HepG2 (cell line): ENCODE results near the gene CCM2. TPM values are rescaled to one million over a fixed set of nuclear protein-coding genes. Genes with fewer than 3 reads are reported as not detected.

Source experiments
- FOXK2 ChIP-seq: fragments of 450-650 bp; IDR thresholded peaks from 2 replicates; pipeline ENCODE4 v1.6.1; 2016
- GTF2F1 ChIP-seq: fragments of 150-350 bp; IDR thresholded peaks from 2 replicates; pipeline ENCODE4 v1.6.1; 2014; ENCODE audit warnings: low read length
- HOXA3 ChIP-seq: sonication (generic); formaldehyde crosslinking; IDR thresholded peaks from 2 replicates; pipeline ENCODE4 v1.5.0; 2020; ENCODE audit warnings: missing genetic modification reagents
- KLF16 ChIP-seq, 2 experiments: sonication (generic) in 1 of 2; formaldehyde crosslinking in 1 of 2; IDR thresholded peaks; 2 replicates each; pipeline versions ENCODE4 v1.6.1 to v1.8.0; 2016 to 2023; ENCODE audit warnings: missing genetic modification reagents in 2 of 2, missing compliant biosample characterization in 1 of 2
- MIXL1 ChIP-seq: IDR thresholded peaks from 2 replicates; pipeline ENCODE4 v1.6.1; 2016
- PAF1 ChIP-seq: IDR thresholded peaks from 2 replicates; pipeline ENCODE4 v1.6.1; 2016; ENCODE audit warnings: missing genetic modification reagents, missing compliant biosample characterization
- PPARG ChIP-seq: conservative IDR thresholded peaks from 2 replicates; pipeline ENCODE4 v1.6.1; 2016; ENCODE audit warnings: missing biosample characterization, missing genetic modification reagents
- SAP130 ChIP-seq: IDR thresholded peaks from 2 replicates; pipeline ENCODE4 v1.6.1; 2016; ENCODE audit warnings: low read depth
- SETDB1 ChIP-seq: sonication (generic); formaldehyde crosslinking; IDR thresholded peaks from 2 replicates; pipeline ENCODE4 v1.5.1; 2020; ENCODE audit warnings: missing genetic modification reagents, mild to moderate bottlenecking, borderline replicate concordance
- SNAPC2 ChIP-seq: sonication (generic); formaldehyde crosslinking; IDR thresholded peaks from 2 replicates; pipeline ENCODE4 v1.8.1; 2022; ENCODE audit warnings: mild to moderate bottlenecking, missing genetic modification reagents
- SOX6 ChIP-seq, 2 experiments: fragments of 450-650 bp in 1 of 2; sonication (generic) in 1 of 2; formaldehyde crosslinking in 1 of 2; IDR thresholded peaks; 2 replicates each; pipeline versions ENCODE4 v1.4.0 to v1.6.1; 2017 to 2020; ENCODE audit warnings: antibody characterized with exemption in 1 of 2, mild to moderate bottlenecking in 1 of 2, missing genetic modification reagents in 1 of 2
- SPEN ChIP-seq: sonication (generic); formaldehyde crosslinking; IDR thresholded peaks from 2 replicates; pipeline ENCODE4 v1.5.1; 2020; ENCODE audit warnings: low read depth, mild to moderate bottlenecking, missing genetic modification reagents
- SRSF1 ChIP-seq: fragments of 200-400 bp; formaldehyde crosslinking; optimal IDR thresholded peaks from 2 replicates; pipeline ENCODE3; 2017; ENCODE audit warnings: mild to moderate bottlenecking, low read depth, low read length, moderate library complexity
- ZBTB7A ChIP-seq: sonication (generic); formaldehyde crosslinking; IDR thresholded peaks from 2 replicates; pipeline ENCODE4 v1.8.0; 2022; ENCODE audit warnings: mild to moderate bottlenecking, missing genetic modification reagents
- ZNF230 ChIP-seq: sonication (generic); formaldehyde crosslinking; IDR thresholded peaks from 2 replicates; pipeline ENCODE4 v1.4.0; 2020; ENCODE audit warnings: mild to moderate bottlenecking, missing genetic modification reagents
- ZNF777 ChIP-seq: sonication (generic); formaldehyde crosslinking; IDR thresholded peaks from 2 replicates; pipeline ENCODE4 v1.4.0; 2020; ENCODE audit warnings: missing genetic modification reagents
- polyA plus RNA-seq, 8 experiments: library from polyadenylated mRNA; depleted of rRNA in 3 of 8; stranded (reverse) in 7 of 8; unstranded in 1 of 8; fragments of >200 nt; fragmentation: Illumina TruSeq in 4 of 8; extraction: Trizol in 4 of 8; gene quantifications; 2 replicates each; pipeline versions ENCODE4 v1.2.1 to v1.2.3, GENCODE V29; 2011 to 2016; ENCODE audit warnings: low read depth in 4 of 8, missing spikeins in 1 of 8, mixed read lengths in 1 of 8; ENCODE audit not compliant: insufficient read depth in 1 of 8
- total RNA-seq, 5 experiments: library from RNA; depleted of rRNA; stranded (reverse); fragments of >200 nt; fragmentation: Illumina TruSeq; extraction: Trizol; gene quantifications; 2 replicates each; pipeline ENCODE4 v1.2.3, GENCODE V29; 2016; ENCODE audit warnings: low read depth in 1 of 5
- TF ChIP-seq, protein P1 (sequence below): sonication (generic); formaldehyde crosslinking; IDR thresholded peaks from 2 replicates; pipeline ENCODE4 v1.5.0; 2020; ENCODE audit warnings: mild to moderate bottlenecking, missing genetic modification reagents
- TF ChIP-seq, protein P2 (sequence below): IDR thresholded peaks from 2 replicates; pipeline ENCODE4 v1.6.1; 2012; ENCODE audit warnings: low read depth, low read length, improper control_type of control experiment
- TF ChIP-seq, protein P3 (sequence below): sonication (generic); formaldehyde crosslinking; IDR thresholded peaks from 2 replicates; pipeline ENCODE4 v1.4.0; 2020; ENCODE audit warnings: mild to moderate bottlenecking, missing genetic modification reagents
- TF ChIP-seq, protein P4 (sequence below): sonication (generic); formaldehyde crosslinking; conservative IDR thresholded peaks from 2 replicates; pipeline ENCODE4 v1.4.0; 2020; ENCODE audit warnings: mild to moderate bottlenecking, missing genetic modification reagents, moderate library complexity
- TF ChIP-seq, protein P5 (sequence below): sonication (generic); formaldehyde crosslinking; IDR thresholded peaks from 2 replicates; pipeline ENCODE4 v1.5.0; 2020; ENCODE audit warnings: mild to moderate bottlenecking, missing genetic modification reagents, borderline replicate concordance

Gene CCM2
- total and polyA plus RNA-seq, 2 of the 13 experiments (the other 11 are each of a cell fraction or from before 2014, with no cell fraction given) = 13.7 to 15.8 TPM

DNA sequence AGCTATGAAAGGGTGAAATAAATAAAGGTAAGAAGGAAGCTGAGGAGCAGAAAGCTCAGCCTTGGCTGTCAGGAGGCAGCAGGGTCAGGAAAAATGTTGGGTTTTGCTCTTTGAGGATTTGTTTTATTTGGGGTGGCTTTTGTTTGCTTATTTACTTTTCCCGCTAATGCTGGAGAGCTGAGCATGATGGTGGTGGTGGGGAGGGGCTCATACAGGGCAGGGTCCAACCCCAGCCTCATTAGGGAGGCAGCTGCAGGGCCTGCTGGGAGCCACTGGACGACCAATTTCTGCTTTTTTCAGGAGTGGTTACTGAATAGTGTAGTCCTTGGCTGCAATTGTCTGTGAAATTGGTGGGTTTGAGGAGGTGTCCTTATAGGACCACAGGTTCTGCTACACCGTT is 36.3 kb downstream of the CCM2 start (continued):
- TF ChIP-seq, protein P1, sequence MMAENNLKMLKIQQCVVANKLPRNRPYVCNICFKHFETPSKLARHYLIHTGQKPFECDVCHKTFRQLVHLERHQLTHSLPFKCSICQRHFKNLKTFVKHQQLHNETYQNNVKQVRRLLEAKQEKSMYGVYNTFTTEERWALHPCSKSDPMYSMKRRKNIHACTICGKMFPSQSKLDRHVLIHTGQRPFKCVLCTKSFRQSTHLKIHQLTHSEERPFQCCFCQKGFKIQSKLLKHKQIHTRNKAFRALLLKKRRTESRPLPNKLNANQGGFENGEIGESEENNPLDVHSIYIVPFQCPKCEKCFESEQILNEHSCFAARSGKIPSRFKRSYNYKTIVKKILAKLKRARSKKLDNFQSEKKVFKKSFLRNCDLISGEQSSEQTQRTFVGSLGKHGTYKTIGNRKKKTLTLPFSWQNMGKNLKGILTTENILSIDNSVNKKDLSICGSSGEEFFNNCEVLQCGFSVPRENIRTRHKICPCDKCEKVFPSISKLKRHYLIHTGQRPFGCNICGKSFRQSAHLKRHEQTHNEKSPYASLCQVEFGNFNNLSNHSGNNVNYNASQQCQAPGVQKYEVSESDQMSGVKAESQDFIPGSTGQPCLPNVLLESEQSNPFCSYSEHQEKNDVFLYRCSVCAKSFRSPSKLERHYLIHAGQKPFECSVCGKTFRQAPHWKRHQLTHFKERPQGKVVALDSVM (CRISPR knock-in tag) = peak; percentile 69
- no peak for TF ChIP-seq SETDB1 (CRISPR knock-in tag)
- TF ChIP-seq, protein P2, sequence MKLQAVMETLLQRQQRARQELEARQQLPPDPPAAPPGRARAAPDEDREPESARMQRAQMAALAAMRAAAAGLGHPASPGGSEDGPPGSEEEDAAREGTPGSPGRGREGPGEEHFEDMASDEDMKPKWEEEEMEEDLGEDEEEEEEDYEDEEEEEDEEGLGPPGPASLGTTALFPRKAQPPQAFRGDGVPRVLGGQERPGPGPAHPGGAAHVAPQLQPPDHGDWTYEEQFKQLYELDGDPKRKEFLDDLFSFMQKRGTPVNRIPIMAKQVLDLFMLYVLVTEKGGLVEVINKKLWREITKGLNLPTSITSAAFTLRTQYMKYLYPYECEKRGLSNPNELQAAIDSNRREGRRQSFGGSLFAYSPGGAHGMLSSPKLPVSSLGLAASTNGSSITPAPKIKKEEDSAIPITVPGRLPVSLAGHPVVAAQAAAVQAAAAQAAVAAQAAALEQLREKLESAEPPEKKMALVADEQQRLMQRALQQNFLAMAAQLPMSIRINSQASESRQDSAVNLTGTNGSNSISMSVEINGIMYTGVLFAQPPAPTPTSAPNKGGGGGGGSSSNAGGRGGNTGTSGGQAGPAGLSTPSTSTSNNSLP = 0 out of 2 replicates have a peak, but pooled peaks have one; percentile 3
- TF ChIP-seq HOXA3 = peak; percentile 58
- TF ChIP-seq, protein P3, sequence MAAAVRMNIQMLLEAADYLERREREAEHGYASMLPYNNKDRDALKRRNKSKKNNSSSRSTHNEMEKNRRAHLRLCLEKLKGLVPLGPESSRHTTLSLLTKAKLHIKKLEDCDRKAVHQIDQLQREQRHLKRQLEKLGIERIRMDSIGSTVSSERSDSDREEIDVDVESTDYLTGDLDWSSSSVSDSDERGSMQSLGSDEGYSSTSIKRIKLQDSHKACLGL (CRISPR knock-in tag) = no peak
- TF ChIP-seq PPARG (CRISPR knock-in tag) = no peak
- TF ChIP-seq, protein P4, sequence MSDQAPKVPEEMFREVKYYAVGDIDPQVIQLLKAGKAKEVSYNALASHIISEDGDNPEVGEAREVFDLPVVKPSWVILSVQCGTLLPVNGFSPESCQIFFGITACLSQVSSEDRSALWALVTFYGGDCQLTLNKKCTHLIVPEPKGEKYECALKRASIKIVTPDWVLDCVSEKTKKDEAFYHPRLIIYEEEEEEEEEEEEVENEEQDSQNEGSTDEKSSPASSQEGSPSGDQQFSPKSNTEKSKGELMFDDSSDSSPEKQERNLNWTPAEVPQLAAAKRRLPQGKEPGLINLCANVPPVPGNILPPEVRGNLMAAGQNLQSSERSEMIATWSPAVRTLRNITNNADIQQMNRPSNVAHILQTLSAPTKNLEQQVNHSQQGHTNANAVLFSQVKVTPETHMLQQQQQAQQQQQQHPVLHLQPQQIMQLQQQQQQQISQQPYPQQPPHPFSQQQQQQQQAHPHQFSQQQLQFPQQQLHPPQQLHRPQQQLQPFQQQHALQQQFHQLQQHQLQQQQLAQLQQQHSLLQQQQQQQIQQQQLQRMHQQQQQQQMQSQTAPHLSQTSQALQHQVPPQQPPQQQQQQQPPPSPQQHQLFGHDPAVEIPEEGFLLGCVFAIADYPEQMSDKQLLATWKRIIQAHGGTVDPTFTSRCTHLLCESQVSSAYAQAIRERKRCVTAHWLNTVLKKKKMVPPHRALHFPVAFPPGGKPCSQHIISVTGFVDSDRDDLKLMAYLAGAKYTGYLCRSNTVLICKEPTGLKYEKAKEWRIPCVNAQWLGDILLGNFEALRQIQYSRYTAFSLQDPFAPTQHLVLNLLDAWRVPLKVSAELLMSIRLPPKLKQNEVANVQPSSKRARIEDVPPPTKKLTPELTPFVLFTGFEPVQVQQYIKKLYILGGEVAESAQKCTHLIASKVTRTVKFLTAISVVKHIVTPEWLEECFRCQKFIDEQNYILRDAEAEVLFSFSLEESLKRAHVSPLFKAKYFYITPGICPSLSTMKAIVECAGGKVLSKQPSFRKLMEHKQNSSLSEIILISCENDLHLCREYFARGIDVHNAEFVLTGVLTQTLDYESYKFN (CRISPR knock-in tag) = peak; percentile 85
- no peak for TF ChIP-seq SNAPC2 (CRISPR knock-in tag)
- TF ChIP-seq MIXL1 (CRISPR knock-in tag) = peak; percentile 38; the same call in 1 of the 2 replicates
- 0 out of 2 replicates have a peak, but pooled peaks have one; percentile 24 for TF ChIP-seq SPEN (CRISPR knock-in tag)
- TF ChIP-seq PAF1 (CRISPR knock-in tag) = no peak
- no peak for TF ChIP-seq SRSF1
- peak in 1 of 2 experiments; percentile 67; a peak in 1 of 4 replicates for TF ChIP-seq KLF16 (CRISPR knock-in tag; IDR thresholded peaks at IDR 0.05)
- 0 out of 2 replicates have a peak, but pooled peaks have one; percentile 32 for TF ChIP-seq ZNF230 (CRISPR knock-in tag)
- peak; percentile 49 for TF ChIP-seq SAP130 (CRISPR knock-in tag)
- peak; percentile 8; the same call in 1 of the 2 replicates for TF ChIP-seq ZBTB7A
- no peak for TF ChIP-seq GTF2F1
- TF ChIP-seq ZNF777 = no peak
- no peak for TF ChIP-seq SOX6 (IDR thresholded peaks at IDR 0.05)
- peak; percentile 73 for TF ChIP-seq SOX6 (CRISPR knock-in tag; IDR thresholded peaks at IDR 0.05)
- TF ChIP-seq, protein P5, sequence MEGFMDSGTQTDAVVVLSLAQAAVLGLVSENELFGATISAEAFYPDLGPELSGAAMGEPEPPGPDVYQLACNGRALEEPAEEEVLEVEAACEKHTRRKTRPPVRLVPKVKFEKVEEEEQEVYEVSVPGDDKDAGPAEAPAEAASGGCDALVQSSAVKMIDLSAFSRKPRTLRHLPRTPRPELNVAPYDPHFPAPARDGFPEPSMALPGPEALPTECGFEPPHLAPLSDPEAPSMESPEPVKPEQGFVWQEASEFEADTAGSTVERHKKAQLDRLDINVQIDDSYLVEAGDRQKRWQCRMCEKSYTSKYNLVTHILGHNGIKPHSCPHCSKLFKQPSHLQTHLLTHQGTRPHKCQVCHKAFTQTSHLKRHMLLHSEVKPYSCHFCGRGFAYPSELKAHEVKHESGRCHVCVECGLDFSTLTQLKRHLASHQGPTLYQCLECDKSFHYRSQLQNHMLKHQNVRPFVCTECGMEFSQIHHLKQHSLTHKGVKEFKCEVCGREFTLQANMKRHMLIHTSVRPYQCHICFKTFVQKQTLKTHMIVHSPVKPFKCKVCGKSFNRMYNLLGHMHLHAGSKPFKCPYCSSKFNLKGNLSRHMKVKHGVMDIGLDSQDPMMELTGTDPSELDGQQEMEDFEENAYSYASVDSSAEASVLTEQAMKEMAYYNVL (CRISPR knock-in tag) = 0 out of 2 replicates have a peak, but pooled peaks have one; percentile 43
- TF ChIP-seq FOXK2 = no peak
